Adrenal gland (tissue), 5 donors: ENCODE results near the gene TXLNB.

ENCODE experiments used
- CTCF ChIP-seq, 6 experiments: fragments of 450-650 bp in 4 of 6; fragments of 200-600 bp in 2 of 6; sonication (generic) in 1 of 6; IDR thresholded peaks; 1 replicate in 5 of 6; 2 replicates in 1 of 6; pipeline versions ENCODE4 v1.5.1 to v1.8.0; 2016 to 2021; ENCODE audit warnings: antibody characterized with exemption in 6 of 6, mild to moderate bottlenecking in 2 of 6, moderate library complexity in 1 of 6
- POLR2A ChIP-seq, 2 donors: fragments of 450-650 bp; IDR thresholded peaks; one replicate each; pipeline ENCODE4 v1.6.1; 2017; ENCODE audit warnings: antibody characterized with exemption in 2 of 2, mild to moderate bottlenecking in 2 of 2, moderate library complexity in 1 of 2
- donor health status: DM: no; HTN: no; CAD: no.

- TF ChIP-seq POLR2A (IDR thresholded peaks at IDR 0.05) (no peak), CTCF (IDR thresholded peaks at IDR 0.05) (no peak)
Measured at GRCh38 chr6:139243536-139243935, 48.3 kb downstream of the TXLNB start.
